Occipital lobe (tissue), 2 donors: ENCODE measurements around the gene LCE3A. TPM values are rescaled to one million over a fixed set of nuclear protein-coding genes. Genes with fewer than 3 reads are reported as not detected.
"Not testable (repeated sequence)": the region's sequence is repeated elsewhere in the genome, so short reads cannot be mapped to it uniquely, and the experiment has no call there.

Experiments used
- DNase-seq: peaks from one replicate; lab custom pipeline; 2025; lab: John Stamatoyannopoulos, UW
- total RNA-seq: library from RNA; depleted of rRNA; stranded (reverse); fragments of >200 nt; gene quantifications from one replicate; pipeline ENCODE4 v1.2.3, GENCODE V29; 2014

Gene LCE3A, protein sequence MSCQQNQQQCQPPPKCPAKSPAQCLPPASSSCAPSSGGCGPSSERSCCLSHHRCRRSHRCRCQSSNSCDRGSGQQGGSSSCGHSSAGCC
- not detected for total RNA-seq

- no peak for DNase-seq
Observed at GRCh38 chr1:152622803-152623202, at the start of gene LCE3A. Gene LCE3A, minus strand, starts transcription at chr1:152623103. Its CDS starts 0 bp downstream, at chr1:152623103.

DNA sequence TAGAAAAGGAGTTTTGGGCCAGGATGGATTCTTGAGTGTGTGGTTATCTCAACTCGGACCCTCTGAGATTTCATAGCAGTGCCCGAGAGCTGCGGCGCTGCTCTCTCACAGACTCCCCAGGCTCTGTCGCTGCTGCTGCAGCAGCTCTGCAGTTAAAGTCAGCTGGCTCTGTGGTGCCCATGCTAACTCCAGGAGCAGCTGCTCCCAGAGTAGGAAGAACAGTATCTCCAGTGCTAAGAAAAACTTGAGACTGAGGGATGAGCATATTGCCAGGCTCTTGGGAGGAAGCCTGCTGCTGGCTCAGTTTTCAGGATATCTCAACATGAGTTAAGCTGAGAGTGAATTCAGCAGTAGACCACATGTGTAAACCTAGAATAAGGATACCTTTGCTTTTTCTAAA is 44.7 kb upstream of the LCE3A start:
- no peak for DNase-seq

GRCh38 chr1:152666171-152666570 is 43.3 kb upstream of the LCE3A start:
- not testable (repeated sequence) for DNase-seq

GRCh38 chr1:152663098-152663497 is 40.2 kb upstream of the LCE3A start, which contains the start of gene LCE2D:
Gene LCE2D, plus strand, starts transcription at chr1:152663380. Its CDS starts 726 bp downstream, at chr1:152664106.
- no peak for DNase-seq

- no peak for DNase-seq
Observed at GRCh38 chr1:152658649-152659048, 35.7 kb upstream of the LCE3A start.

GRCh38 chr1:152657677-152658076 is 34.8 kb upstream of the LCE3A start:
- no peak for DNase-seq

DNA sequence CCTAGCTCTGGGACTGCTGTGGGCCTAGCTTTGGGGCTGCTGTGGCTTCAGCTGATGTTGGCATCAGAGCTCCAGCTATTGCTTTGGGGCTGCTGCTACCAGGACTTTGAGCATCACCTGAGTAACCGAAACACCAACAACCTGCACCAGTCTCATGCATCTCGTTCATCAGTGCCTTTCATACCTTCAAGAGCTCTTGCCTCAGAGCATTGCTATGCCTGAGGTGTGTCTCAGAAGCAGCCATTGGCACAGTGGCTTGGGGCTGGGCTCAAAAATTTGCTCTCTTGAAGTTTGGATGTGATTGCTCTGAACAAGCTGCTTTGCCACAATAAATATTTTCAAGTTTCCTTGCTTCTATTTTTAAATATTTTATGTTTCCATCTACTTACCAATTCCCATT is 33.6 kb upstream of the LCE3A start:
- no peak for DNase-seq

GRCh38 chr1:152654110-152654509 is 31.2 kb upstream of the LCE3A start:
- peak; percentile 14 for DNase-seq

- no peak for DNase-seq
Observed at GRCh38 chr1:152646656-152647055, 23.8 kb upstream of the LCE3A start.

GRCh38 chr1:152645146-152645545 is 22.2 kb upstream of the LCE3A start:
- DNase-seq, result no peak

DNA sequence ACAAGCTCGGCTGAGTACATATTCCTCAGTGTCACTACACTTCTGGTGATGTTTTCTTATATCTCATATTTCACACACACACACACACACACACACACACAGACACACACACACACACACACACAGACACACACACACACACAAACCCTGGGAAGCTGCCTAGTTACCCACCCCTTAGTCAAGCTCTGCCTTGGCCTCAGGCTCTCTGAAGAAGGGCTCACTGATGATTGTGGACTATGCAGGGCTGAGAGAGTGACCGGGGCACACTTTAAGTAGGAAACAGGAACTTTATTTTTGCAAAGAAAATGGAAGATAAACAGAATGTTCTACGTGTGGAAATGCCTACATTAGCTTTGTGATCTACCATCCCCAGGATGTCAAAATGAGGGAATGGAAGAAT is 21.0 kb upstream of the LCE3A start:
- no peak for DNase-seq

DNA sequence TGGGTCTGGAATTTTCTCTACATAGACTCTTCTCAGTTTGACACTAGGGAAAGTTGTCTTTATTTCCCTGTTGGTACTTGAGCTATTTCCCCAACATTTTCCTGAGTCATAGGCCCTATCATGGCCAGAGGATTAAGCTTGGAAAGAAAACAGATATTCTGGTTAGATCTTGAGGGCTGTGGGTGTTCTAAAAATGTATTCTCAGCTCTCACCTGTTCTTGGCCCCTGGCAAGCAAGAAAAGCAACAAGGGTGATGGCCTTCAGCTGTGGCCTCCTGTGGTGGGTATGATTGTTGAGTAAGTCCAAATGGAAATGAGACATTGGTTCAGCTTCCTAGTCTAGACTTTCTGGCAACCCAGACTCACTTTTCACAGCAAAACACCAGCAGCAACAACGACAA is 17.4 kb upstream of the LCE3A start:
- no peak for DNase-seq

GRCh38 chr1:152630596-152630995 is 7.7 kb upstream of the LCE3A start:
- no peak for DNase-seq

DNA sequence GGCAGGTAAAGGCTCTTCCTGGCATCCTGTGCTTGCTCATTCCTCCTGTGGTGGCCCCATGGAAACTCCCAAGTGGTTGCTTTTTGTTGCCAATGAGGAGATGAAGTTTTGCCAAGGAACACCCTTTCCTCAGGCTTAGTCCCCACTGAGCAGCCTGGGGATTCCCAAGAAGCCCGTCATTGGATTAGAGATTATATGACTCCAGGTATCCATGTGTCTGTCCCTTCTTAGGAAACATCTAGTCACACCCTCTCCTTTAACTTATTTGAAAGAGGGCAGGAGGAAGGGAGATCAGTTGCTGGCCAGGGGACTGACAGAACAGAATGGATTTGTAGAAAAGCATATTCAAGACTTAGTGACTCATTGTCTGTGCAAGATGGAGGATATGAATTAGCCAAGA is 3.8 kb upstream of the LCE3A start:
- DNase-seq, result no peak

GRCh38 chr1:152623203-152623844 is 421 bp upstream of the LCE3A start:
- DNase-seq, result no peak

DNA sequence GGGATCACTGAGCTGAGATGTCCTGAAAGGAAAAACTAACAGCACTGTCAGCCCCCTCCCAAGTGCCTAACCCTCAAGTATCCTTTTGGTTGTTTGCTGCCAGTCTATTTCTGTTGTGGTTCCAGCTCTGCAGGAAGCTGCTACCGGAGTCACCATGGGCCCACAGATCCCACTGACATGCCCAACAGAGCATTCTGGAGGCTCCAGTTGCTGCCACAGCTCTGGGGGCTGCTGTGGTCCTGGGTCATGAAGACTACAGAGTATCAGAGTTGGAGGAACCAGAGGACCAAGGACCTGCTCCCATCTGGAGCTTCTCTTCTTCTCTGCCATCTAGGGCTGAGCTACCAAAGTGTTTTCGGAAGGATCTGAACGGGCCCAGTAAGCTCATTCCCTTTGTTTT is 910 bp downstream of the LCE3A start:
- no peak for DNase-seq

DNA sequence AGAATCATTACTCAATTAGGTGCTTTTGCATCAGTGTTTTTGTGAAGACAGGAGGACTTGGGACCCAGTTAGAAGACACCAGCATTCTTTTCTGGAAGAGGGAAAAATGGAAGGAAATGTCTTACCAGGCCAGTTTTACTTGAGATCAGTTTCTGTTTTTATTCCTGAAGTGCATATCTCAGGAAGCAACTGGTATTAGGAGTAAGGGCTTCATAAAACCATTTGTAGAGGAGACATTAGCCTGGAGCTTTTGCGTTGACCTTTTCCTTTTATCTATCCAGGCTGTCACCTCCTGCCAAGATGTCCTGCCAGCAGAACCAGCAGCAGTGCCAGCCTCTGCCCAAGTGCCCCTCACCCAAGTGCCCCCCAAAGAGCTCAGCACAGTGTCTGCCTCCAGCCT is 9.4 kb downstream of the LCE3A start, which contains the start of gene LCE3B:
Gene LCE3B (plus strand): TSS at position 301 of the 400 bp plus-strand sequence. CDS start 0 bp downstream, at position 301.
- DNase-seq, result no peak

DNA sequence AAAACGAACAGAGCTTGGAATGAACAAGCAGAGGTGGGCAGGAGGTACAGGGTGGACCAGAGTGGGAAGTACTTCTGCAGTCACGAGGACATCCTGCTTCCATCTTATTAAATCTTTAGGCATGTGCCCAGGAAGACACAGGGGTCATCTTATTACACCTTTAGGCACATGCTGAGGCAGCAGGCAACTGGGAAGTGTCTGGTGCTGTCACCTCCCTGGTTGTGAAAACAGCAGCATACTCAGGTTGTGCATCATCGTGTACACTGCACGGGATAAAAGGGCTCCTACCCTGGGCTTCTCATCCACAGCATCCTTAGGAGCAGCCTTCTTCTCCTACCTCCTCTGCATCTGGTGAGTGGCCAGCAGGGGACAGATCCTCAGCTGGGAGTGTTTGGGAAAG is 23.0 kb downstream of the LCE3A start, which contains the start of gene LCE3C:
Gene LCE3C (plus strand): TSS at position 301 of the 400 bp plus-strand sequence. CDS start 498 bp downstream, outside the sequence.
- DNase-seq, result no peak

DNA sequence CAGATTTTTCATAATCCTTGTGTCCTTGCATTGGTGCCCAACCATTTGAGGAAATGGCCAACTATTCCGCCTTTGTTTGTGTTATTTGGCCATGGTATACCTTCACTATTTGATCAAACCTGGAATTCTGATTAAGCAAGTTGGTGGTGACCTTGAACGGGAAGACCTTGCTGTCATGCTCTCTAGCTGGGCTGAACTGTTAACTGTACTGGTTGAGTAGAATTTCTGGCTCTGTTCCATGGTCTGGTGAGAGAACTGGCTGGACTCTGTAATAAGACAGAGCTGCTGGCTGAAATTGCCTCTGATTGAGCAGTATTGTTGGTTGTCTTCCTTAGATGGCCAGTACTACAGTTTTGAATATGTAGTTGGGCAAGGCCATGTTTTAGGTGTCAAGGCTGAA is 25.9 kb downstream of the LCE3A start:
- no peak for DNase-seq

GRCh38 chr1:152585586-152585985 is 37.3 kb downstream of the LCE3A start:
- no peak for DNase-seq

DNA sequence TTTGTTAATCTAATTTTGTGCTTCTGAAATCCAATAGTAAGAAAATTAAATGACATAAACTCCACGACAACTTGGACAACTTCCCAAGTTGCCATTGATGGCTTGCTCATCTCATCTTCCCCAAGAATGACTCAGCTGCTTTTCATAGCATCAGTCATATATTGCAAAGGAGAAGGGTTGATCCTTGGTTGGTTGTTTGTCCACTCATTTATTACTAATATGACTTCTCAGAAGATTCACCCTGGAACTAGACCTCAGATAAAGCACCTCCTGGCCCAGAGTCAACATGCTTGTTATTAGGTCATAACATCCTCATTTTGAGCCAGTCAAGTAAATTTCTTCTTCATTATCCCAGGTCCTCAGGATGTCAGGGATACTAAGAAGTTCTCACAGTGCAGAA is 40.3 kb downstream of the LCE3A start:
- DNase-seq, result no peak

GRCh38 chr1:152580433-152580832 is 42.5 kb downstream of the LCE3A start, which contains the start of gene LCE3D:
Gene LCE3D, minus strand, starts transcription at chr1:152580516. Its CDS starts 580 bp downstream, at chr1:152579936.
- DNase-seq, result no peak

DNA sequence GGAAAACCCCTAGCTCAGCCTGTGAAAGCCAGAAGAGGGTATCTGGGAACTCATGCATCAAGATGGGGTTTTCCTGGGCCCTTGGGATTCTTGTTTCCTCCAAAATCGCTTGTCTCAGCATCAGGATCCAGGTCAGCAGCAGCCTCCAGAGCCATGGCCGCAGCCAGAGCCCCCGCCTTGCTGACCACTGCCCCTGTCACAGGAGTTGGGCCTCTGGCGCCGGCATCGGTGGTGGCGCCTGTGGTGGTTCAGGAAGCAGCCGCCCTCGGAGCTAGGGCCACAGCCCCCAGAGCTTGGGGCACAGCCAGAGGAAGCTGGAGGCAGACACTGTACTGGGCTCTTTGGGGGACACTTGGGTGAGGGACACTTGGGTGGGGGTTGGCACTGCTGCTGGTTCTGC is 43.4 kb downstream of the LCE3A start:
- DNase-seq, result not testable (repeated sequence)
